HEK293 (cell line): ENCODE data around the gene BDNF.

Experiments
- CTCF ChIA-PET: fragments of 350-600 bp; formaldehyde crosslinking; extraction: SDS; loops from one replicate; lab custom pipeline; 2021; ENCODE audit warnings: antibody characterized with exemption; lab: Yijun Ruan, JAX
- POLR2A ChIA-PET: fragments of 300-600 bp; formaldehyde crosslinking; extraction: SDS; loops from one replicate; lab custom pipeline; 2020; ENCODE audit warnings: antibody characterized with exemption, inconsistent platforms; lab: Yijun Ruan, JAX
- H3K27ac ChIP-seq: fragments of 200-500 bp; sonication (Bioruptor generic); 2 replicates; pipeline ENCODE4 v1.5.1; 2014; ENCODE audit warnings: low read depth, low read length, control low read depth, inconsistent platforms; ENCODE audit errors: extremely low read depth
- H3K36me3 ChIP-seq, 2 experiments: fragments of 200-500 bp in 1 of 2; sonication (Bioruptor generic) in 1 of 2; 1 replicate in 1 of 2; 2 replicates in 1 of 2; pipeline ENCODE4 v1.5.1; 2014 to 2017; ENCODE audit warnings: inconsistent platforms in 2 of 2, low read length in 2 of 2; ENCODE audit not compliant: control insufficient read depth in 2 of 2, insufficient read depth in 1 of 2
- H3K4me1 ChIP-seq: fragments of 200-500 bp; sonication (Bioruptor generic); 2 replicates; pipeline ENCODE4 v1.5.1; 2014; ENCODE audit warnings: mild to moderate bottlenecking, low read length, inconsistent platforms; ENCODE audit not compliant: control insufficient read depth, insufficient read depth
- H3K4me3 ChIP-seq: 2 replicates; pipeline ENCODE4 v1.5.1; 2011; ENCODE audit warnings: low read depth, mild to moderate bottlenecking, control low read depth, low read length, moderate library complexity
- H3K9me3 ChIP-seq: fragments of 200-500 bp; sonication (Bioruptor generic); 2 replicates; pipeline ENCODE4 v1.5.1; 2014; ENCODE audit warnings: low read depth, low read length, inconsistent platforms; ENCODE audit not compliant: control insufficient read depth, insufficient read depth
- KLF10 ChIP-seq: fragments of 450-650 bp; IDR thresholded peaks from 2 replicates; pipeline ENCODE4 v1.5.1; 2018; ENCODE audit warnings: missing biosample characterization, mild to moderate bottlenecking, missing genetic modification characterization
- SP2 ChIP-seq: fragments of 450-650 bp; formaldehyde crosslinking; IDR thresholded peaks from 2 replicates; pipeline ENCODE4 v1.5.1; 2016; ENCODE audit warnings: missing biosample characterization, missing genetic modification characterization
- ZNF138 ChIP-seq: fragments of 450-650 bp; formaldehyde crosslinking; IDR thresholded peaks from 2 replicates; pipeline ENCODE4 v1.5.1; 2016; ENCODE audit warnings: missing biosample characterization, missing genetic modification characterization, borderline replicate concordance
- ZNF514 ChIP-seq: fragments of 450-650 bp; formaldehyde crosslinking; IDR thresholded peaks from 2 replicates; pipeline ENCODE4 v1.5.1; 2016; ENCODE audit warnings: missing biosample characterization, missing genetic modification characterization
- ZNF548 ChIP-seq: fragments of 450-650 bp; formaldehyde crosslinking; IDR thresholded peaks from 2 replicates; pipeline ENCODE4 v1.5.1; 2016; ENCODE audit warnings: missing biosample characterization, missing genetic modification characterization
- ZNF610 ChIP-seq: fragments of 450-650 bp; formaldehyde crosslinking; IDR thresholded peaks from 2 replicates; pipeline ENCODE4 v1.5.1; 2016; ENCODE audit warnings: missing biosample characterization, missing genetic modification characterization, borderline replicate concordance
- ZNF747 ChIP-seq: fragments of 450-650 bp; formaldehyde crosslinking; IDR thresholded peaks from 2 replicates; pipeline ENCODE4 v1.5.1; 2016; ENCODE audit warnings: missing biosample characterization, missing genetic modification characterization
- TF ChIP-seq, protein P1 (sequence below): fragments of 450-650 bp; formaldehyde crosslinking; IDR thresholded peaks from 2 replicates; pipeline ENCODE4 v1.5.0; 2017; ENCODE audit warnings: missing biosample characterization, missing genetic modification characterization, borderline replicate concordance
- TF ChIP-seq, protein P2 (sequence below): fragments of 450-650 bp; formaldehyde crosslinking; IDR thresholded peaks from 2 replicates; pipeline ENCODE4 v1.5.1; 2016; ENCODE audit warnings: missing biosample characterization, missing genetic modification characterization
- TF ChIP-seq, protein P3 (sequence below): fragments of 450-650 bp; formaldehyde crosslinking; IDR thresholded peaks from 2 replicates; pipeline ENCODE4 v1.5.1; 2016; ENCODE audit warnings: missing biosample characterization, missing genetic modification characterization
- TF ChIP-seq, protein P4 (sequence below): fragments of 450-650 bp; formaldehyde crosslinking; IDR thresholded peaks from 2 replicates; pipeline ENCODE4 v1.5.1; 2017; ENCODE audit warnings: missing biosample characterization, missing genetic modification characterization

Gene BDNF

DNA sequence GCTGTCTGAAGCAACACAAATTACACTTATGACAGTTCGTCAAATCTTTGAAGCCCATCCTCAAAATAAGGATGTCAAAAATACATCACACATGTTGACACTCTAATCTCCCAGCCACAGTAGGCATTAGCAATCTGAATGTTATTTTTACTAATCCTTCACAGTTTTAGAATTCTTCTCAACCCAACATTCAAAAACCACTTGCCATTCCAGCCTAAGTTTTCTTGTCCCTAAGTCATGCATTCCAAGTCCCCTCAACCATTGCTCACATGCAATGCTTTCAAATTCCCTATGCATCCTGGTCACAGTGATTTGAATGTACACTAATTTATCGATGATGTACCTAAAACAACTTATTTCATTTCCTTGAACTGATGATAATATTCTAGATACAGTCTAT lies 7.5 kb downstream of the BDNF start (continued):
- TF ChIP-seq, protein P1, sequence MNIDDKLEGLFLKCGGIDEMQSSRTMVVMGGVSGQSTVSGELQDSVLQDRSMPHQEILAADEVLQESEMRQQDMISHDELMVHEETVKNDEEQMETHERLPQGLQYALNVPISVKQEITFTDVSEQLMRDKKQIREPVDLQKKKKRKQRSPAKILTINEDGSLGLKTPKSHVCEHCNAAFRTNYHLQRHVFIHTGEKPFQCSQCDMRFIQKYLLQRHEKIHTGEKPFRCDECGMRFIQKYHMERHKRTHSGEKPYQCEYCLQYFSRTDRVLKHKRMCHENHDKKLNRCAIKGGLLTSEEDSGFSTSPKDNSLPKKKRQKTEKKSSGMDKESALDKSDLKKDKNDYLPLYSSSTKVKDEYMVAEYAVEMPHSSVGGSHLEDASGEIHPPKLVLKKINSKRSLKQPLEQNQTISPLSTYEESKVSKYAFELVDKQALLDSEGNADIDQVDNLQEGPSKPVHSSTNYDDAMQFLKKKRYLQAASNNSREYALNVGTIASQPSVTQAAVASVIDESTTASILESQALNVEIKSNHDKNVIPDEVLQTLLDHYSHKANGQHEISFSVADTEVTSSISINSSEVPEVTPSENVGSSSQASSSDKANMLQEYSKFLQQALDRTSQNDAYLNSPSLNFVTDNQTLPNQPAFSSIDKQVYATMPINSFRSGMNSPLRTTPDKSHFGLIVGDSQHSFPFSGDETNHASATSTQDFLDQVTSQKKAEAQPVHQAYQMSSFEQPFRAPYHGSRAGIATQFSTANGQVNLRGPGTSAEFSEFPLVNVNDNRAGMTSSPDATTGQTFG (tag by site-specific recombination) = no peak
- TF ChIP-seq ZNF610 (tag by site-specific recombination) (no peak), ZNF548 (tag by site-specific recombination) (no peak), KLF10 (tag by site-specific recombination) (no peak)

DNA sequence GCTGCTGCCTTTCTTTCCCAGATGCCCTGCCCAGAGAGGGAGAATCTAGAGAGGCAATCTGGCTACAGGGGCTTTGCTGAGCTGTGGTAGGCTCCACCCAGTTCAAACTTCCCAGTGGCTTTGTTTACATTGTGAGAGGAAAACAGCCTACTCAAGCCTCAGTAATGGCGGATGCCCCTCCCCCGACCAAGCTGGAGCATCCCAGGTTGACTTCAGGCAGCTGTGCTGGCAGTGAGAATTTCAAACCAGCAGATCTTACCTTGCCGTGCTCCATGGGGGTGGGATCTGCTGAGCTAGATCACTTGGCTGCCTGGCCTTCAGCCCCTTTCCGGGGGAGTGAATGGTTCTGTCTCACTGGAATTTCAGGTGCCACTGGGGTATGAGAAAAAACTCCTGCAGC lies 12.2 kb downstream of the BDNF start:
- no peak for TF ChIP-seq ZNF747
- TF ChIP-seq, protein P2, sequence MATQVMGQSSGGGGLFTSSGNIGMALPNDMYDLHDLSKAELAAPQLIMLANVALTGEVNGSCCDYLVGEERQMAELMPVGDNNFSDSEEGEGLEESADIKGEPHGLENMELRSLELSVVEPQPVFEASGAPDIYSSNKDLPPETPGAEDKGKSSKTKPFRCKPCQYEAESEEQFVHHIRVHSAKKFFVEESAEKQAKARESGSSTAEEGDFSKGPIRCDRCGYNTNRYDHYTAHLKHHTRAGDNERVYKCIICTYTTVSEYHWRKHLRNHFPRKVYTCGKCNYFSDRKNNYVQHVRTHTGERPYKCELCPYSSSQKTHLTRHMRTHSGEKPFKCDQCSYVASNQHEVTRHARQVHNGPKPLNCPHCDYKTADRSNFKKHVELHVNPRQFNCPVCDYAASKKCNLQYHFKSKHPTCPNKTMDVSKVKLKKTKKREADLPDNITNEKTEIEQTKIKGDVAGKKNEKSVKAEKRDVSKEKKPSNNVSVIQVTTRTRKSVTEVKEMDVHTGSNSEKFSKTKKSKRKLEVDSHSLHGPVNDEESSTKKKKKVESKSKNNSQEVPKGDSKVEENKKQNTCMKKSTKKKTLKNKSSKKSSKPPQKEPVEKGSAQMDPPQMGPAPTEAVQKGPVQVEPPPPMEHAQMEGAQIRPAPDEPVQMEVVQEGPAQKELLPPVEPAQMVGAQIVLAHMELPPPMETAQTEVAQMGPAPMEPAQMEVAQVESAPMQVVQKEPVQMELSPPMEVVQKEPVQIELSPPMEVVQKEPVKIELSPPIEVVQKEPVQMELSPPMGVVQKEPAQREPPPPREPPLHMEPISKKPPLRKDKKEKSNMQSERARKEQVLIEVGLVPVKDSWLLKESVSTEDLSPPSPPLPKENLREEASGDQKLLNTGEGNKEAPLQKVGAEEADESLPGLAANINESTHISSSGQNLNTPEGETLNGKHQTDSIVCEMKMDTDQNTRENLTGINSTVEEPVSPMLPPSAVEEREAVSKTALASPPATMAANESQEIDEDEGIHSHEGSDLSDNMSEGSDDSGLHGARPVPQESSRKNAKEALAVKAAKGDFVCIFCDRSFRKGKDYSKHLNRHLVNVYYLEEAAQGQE (tag by site-specific recombination) = no peak
- TF ChIP-seq, all 188 proteins: peak for 0
- Histone ChIP-seq H3K4me3 (no peak overlapping the region), H3K27ac (no peak overlapping the region), H3K36me3 (no peaks in the 10 kb centered on the region), H3K9me3 (no peaks in the 10 kb centered on the region), H3K4me1 (no peaks in the 10 kb centered on the region)
- ChIA-PET POLR2A (interaction anchor here (1.2 kb wide), 1 partner anchor 11 kb away, joined by 3 read pairs; no protein-coding TSS in a partner anchor), CTCF (interaction anchor here (0.6 kb wide), 2 partner anchors 758 to 888 kb away, joined by 3 to 4 read pairs; no protein-coding TSS in a partner anchor)

DNA sequence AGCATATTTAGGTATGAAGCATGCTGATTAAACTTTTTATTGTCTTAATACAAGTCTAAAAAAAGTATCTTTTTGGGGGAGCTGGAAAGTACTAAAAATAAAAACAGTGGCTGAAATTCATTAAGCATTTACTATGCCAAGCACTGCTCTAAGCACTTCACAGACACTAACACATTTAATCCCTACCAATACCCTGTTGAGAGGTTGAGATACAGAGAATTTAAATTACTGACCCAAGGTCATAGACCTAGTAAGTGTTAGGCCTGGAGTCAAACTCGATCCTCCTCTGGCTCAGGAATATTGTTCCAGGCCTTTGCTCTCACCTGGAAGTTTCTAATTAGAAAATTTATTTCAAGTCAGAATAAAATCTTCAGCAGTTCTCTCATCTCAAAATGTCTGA lies 18.6 kb downstream of the BDNF start:
- no peak for TF ChIP-seq ZNF514 (tag by site-specific recombination)
- no peak for TF ChIP-seq ZNF138 (tag by site-specific recombination)
- ChIA-PET POLR2A (no interaction called here), CTCF (no interaction called here)
- no peaks in the 10 kb centered on the region for H3K4me1 ChIP-seq
- H3K36me3 ChIP-seq = no peaks in the 10 kb centered on the region
- H3K9me3 ChIP-seq = no peaks in the 10 kb centered on the region
- H3K27ac ChIP-seq = no peak overlapping the region
- no peak overlapping the region for H3K4me3 ChIP-seq

DNA sequence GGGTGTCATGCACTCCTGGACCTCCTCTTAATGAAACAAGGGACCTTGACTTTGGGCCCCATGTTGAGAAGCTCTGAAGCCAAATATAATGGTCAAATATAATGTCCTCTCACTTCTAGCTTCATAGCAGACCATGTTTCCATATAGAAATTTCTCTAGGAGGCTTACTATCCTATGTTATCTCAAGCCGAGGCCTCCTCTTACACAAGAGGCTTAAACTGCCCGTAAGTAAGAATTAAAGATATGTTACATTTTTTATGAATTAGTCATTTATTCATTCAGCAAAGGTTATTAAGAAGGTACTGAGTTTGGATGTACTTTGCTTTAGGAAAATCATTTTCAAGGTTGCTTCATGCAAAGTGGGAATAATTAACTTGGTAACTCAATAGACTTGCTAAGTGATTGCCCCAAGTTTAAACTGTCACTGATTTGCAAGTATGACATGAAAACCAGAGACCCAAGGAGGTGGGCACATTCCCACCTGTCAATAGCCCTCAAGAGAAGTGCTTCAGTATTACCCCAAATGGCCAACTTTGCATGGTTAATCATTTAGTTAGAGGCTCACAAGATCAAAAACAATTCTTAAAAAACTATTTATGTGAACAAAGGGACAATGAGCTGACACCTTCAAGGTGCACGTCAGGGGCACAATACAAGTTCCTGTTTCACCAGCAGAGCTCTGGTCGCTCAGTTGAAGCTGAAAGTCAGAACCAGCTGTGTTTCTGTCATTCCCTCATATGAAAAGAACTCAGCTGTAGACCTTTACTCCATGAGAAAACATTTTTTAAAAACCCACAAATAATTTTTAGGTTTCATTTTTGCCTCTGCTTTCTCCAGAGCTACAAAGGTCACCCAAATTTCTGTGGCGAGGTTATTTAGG lies 20.9 kb downstream of the BDNF start:
- ChIA-PET CTCF (interaction anchor here (0.5 to 0.8 kb wide), 2 partner anchors 25 to 37 kb away, joined by 3 read pairs; no protein-coding TSS in a partner anchor), POLR2A (no interaction called here)
- Histone ChIP-seq H3K36me3 (no peaks in the 10 kb centered on the region), H3K27ac (no peak overlapping the region), H3K4me1 (no peaks in the 10 kb centered on the region), H3K9me3 (no peaks in the 10 kb centered on the region), H3K4me3 (no peak overlapping the region)
- TF ChIP-seq, protein P3, sequence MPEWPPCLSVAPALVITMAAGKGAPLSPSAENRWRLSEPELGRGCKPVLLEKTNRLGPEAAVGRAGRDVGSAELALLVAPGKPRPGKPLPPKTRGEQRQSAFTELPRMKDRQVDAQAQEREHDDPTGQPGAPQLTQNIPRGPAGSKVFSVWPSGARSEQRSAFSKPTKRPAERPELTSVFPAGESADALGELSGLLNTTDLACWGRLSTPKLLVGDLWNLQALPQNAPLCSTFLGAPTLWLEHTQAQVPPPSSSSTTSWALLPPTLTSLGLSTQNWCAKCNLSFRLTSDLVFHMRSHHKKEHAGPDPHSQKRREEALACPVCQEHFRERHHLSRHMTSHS = no peak
- no peak for TF ChIP-seq SP2 (tag by site-specific recombination)
- TF ChIP-seq, protein P4, sequence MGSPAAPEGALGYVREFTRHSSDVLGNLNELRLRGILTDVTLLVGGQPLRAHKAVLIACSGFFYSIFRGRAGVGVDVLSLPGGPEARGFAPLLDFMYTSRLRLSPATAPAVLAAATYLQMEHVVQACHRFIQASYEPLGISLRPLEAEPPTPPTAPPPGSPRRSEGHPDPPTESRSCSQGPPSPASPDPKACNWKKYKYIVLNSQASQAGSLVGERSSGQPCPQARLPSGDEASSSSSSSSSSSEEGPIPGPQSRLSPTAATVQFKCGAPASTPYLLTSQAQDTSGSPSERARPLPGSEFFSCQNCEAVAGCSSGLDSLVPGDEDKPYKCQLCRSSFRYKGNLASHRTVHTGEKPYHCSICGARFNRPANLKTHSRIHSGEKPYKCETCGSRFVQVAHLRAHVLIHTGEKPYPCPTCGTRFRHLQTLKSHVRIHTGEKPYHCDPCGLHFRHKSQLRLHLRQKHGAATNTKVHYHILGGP (tag by site-specific recombination) = no peak
